GM12891 (cell line): ENCODE results near the gene MAEA.

Source experiments
- PAX5 ChIP-seq: IDR thresholded peaks from 2 replicates; pipeline ENCODE4 v1.6.1; 2011; ENCODE audit warnings: low read length, moderate library complexity, mild to moderate bottlenecking; ENCODE audit not compliant: insufficient read depth, severe bottlenecking
- POLR2A ChIP-seq: IDR thresholded peaks from 2 replicates; pipeline ENCODE4 v1.6.1; 2011; ENCODE audit warnings: low read depth, low read length, control low read depth
- POLR2AphosphoS5 ChIP-seq: IDR thresholded peaks from 2 replicates; pipeline ENCODE4 v1.6.1; 2011; ENCODE audit warnings: low read depth, low read length, control low read depth

DNA sequence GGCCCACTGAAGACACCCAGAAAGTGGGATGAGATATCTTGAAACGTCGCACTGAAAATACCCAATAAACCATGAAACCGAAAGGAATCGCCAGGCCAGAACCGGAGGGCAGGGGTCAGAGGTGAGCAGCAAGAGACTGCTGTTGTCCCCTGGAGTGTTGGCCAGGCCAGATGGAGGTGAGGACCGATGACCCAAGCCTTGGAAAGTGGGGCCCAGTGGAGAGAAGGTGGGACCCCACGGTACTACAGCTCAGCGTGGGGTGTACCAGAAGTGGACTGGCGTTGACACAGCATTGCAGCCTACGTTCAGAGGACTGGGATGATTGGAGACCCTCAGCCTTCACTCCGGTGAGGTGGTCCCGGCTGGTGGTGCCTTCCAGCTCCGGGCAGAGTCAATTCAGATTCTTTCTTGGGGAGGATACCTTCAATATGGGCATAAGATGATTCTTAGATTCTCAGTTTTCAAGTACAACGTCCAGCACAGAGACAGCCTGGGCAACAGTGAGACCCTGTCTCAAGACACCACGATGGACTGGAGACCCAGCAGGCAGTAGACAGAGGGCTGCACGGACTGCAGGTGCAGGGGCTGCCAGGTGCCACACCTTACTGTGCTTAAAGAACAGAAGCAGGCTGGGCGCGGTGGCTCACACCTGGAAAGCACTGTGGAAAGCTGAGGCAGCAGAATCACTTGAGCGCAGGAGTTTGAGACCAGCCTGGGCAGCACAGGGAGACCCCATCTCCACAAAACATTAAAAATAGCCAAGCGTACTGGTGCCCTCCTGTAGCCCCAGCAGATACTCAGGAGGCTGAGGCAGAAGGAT lies 23.3 kb downstream of the MAEA start:
- TF ChIP-seq POLR2A (no peak), POLR2AphosphoS5 (no peak), PAX5 (no peak)
